K562 (cell line): ENCODE measurements around the gene GALK2. TPM values are rescaled to one million over a fixed set of nuclear protein-coding genes. Genes with fewer than 3 reads are reported as not detected.

Source experiments
- ARID2 ChIP-seq: fragments of 450-650 bp; IDR thresholded peaks from 2 replicates; pipeline ENCODE4 v1.6.1; 2017; ENCODE audit warnings: antibody characterized with exemption, mild to moderate bottlenecking
- BMI1 ChIP-seq: fragments of 150-350 bp; IDR thresholded peaks from 2 replicates; pipeline ENCODE4 v1.6.1; 2014; ENCODE audit warnings: low read length
- CBX1 ChIP-seq: sonication (generic); IDR thresholded peaks from 2 replicates; pipeline ENCODE4 v1.6.1; 2016; ENCODE audit warnings: antibody characterized with exemption, low read depth, mild to moderate bottlenecking
- CREB3L1 ChIP-seq: fragments of 450-650 bp; IDR thresholded peaks from 2 replicates; pipeline ENCODE4 v1.6.1; 2014; ENCODE audit warnings: low read depth, mild to moderate bottlenecking, moderate library complexity, borderline replicate concordance
- EHMT2 ChIP-seq: fragments of 450-650 bp; IDR thresholded peaks from 2 replicates; pipeline ENCODE4 v1.6.1; 2018; ENCODE audit warnings: antibody characterized with exemption
- ESRRA ChIP-seq: fragments of 450-650 bp; IDR thresholded peaks from 2 replicates; pipeline ENCODE4 v1.6.1; 2014; ENCODE audit warnings: low read depth, mild to moderate bottlenecking, moderate library complexity, borderline replicate concordance
- HDAC6 ChIP-seq: IDR thresholded peaks from 2 replicates; pipeline ENCODE4 v1.6.1; 2012; ENCODE audit warnings: low read depth, mild to moderate bottlenecking, control low read depth, inconsistent platforms, low read length, moderate library complexity
- HSF4 ChIP-seq: fragments of 250-450 bp; sonication (Bioruptor Pico); IDR thresholded peaks from 2 replicates; pipeline ENCODE4 v2.1.2; 2022; ENCODE audit warnings: mild to moderate bottlenecking, moderate library complexity, borderline replicate concordance
- KAT2B ChIP-seq: IDR thresholded peaks from one replicate; pipeline ENCODE4 v1.6.1; 2012; ENCODE audit warnings: low read depth, mild to moderate bottlenecking, control low read depth, inconsistent platforms, low read length, moderate library complexity
- NFYB ChIP-seq: IDR thresholded peaks from 2 replicates; pipeline ENCODE4 v1.6.1; 2011; ENCODE audit warnings: mild to moderate bottlenecking, moderate library complexity; ENCODE audit not compliant: insufficient read length; ENCODE audit errors: extremely low read depth
- RBM25 ChIP-seq: fragments of 200-400 bp; formaldehyde crosslinking; IDR thresholded peaks from 2 replicates; pipeline ENCODE4 v1.6.1; 2018; ENCODE audit warnings: low read length, low read depth, moderate library complexity; ENCODE audit not compliant: severe bottlenecking
- RNF219 ChIP-seq: fragments of 250-450 bp; sonication (Bioruptor Pico); IDR thresholded peaks from 2 replicates; pipeline ENCODE4 v1.5.0; 2022; ENCODE audit warnings: mild to moderate bottlenecking
- SRSF1 ChIP-seq: fragments of 200-400 bp; formaldehyde crosslinking; IDR thresholded peaks from 2 replicates; pipeline ENCODE4 v1.6.1; 2017; ENCODE audit warnings: mild to moderate bottlenecking, low read depth, low read length, moderate library complexity
- ZBED1 ChIP-seq: IDR thresholded peaks from 2 replicates; pipeline ENCODE4 v1.6.1; 2014
- ZBTB2 ChIP-seq: fragments of 450-650 bp; IDR thresholded peaks from 2 replicates; pipeline ENCODE4 v1.6.1; 2016; ENCODE audit warnings: antibody characterized with exemption
- ZMIZ1 ChIP-seq, 2 experiments: fragments of 150-350 bp in 1 of 2; IDR thresholded peaks; 2 replicates each; pipeline ENCODE4 v1.6.1; 2012 to 2016; ENCODE audit warnings: low read depth in 2 of 2, low read length in 2 of 2, mild to moderate bottlenecking in 1 of 2, moderate library complexity in 1 of 2
- ZNF740 ChIP-seq, 3 experiments: fragments of 200-800 bp in 1 of 3; sonication (Bioruptor generic) in 1 of 3; sonication (generic) in 1 of 3; formaldehyde crosslinking in 1 of 3; IDR thresholded peaks; 2 replicates each; pipeline versions ENCODE4 v1.6.1 to v1.8.0; 2016 to 2022; ENCODE audit warnings: mild to moderate bottlenecking in 2 of 3, missing compliant biosample characterization in 2 of 3, missing genetic modification characterization in 2 of 3, missing genetic modification reagents in 1 of 3
- polyA plus RNA-seq, 8 experiments: library from polyadenylated mRNA; depleted of rRNA in 4 of 8; stranded (reverse) in 5 of 8; unstranded in 3 of 8; fragments of >200 nt; fragmentation: Nextera tagmentation in 2 of 8; fragmentation: Illumina TruSeq in 1 of 8; extraction: Ambion mirVana in 2 of 8; extraction: Trizol in 1 of 8; gene quantifications; 2 replicates each; pipeline versions ENCODE4 v1.2.1 to v1.2.3, GENCODE V29; 2011 to 2014; ENCODE audit warnings: inconsistent platforms in 1 of 8, missing spikeins in 1 of 8
- total RNA-seq, 7 experiments: library from RNA; depleted of rRNA in 6 of 7; stranded (reverse); fragments of >200 nt in 6 of 7; fragmentation: Illumina TruSeq in 2 of 7; extraction: Trizol in 2 of 7; gene quantifications; 2 replicates each; pipeline versions ENCODE4 v1.2.1 to v1.2.3, GENCODE V29; 2011 to 2021; ENCODE audit warnings: low replicate concordance in 1 of 7

Gene GALK2
- total and polyA plus RNA-seq, 9 of the 15 experiments (the other 6 are each of a cell fraction or from before 2014, with no cell fraction given), result 32.8 to 82.0 (median 54.4) TPM

GRCh38 chr15:49242820-49243219 is 72.8 kb downstream of the GALK2 start (continued):
- TF ChIP-seq ZMIZ1 (IDR thresholded peaks at IDR 0.05; ENCODE audit: low read depth in 2 of 2, low read length in 2 of 2) (no peak), ARID2 (no peak), ESRRA (peak; percentile 41; the same call in 1 of the 2 replicates), ZNF740 (CRISPR knock-in tag; IDR thresholded peaks at IDR 0.05) (no peak), ZNF740 (tag; IDR thresholded peaks at IDR 0.05) (no peak), CBX1 (no peak), BMI1 (no peak), CREB3L1 (no peak), ZBTB2 (no peak), HSF4 (CRISPR knock-in tag) (no peak), SRSF1 (no peak), ZBED1 (no peak), RNF219 (no peak), RBM25 (no peak), KAT2B (no peak), HDAC6 (no peak), NFYB (no peak), EHMT2 (0 out of 2 replicates have a peak, but pooled peaks have one; percentile 39)
